Left lung (tissue), 10 donors: Measurements from ENCODE around the gene TRERF1. TPM values are rescaled to one million over a fixed set of nuclear protein-coding genes. Genes with fewer than 3 reads are reported as not detected.

Source experiments
- ATAC-seq: fragments of 200-7000 bp; cut with Tn5 transposase; one replicate; pipeline ENCODE4 v1.9.1; 2020; ENCODE audit warnings: moderate library complexity
- DNase-seq, 4 donors: peaks; one replicate each; pipeline ENCODE4 v3.0.0-alpha.2; 2013 to 2020
- H3K27ac ChIP-seq, 2 donors: fragments of 200-600 bp; sonication (generic) in 1 of 2; one replicate each; pipeline versions ENCODE4 v1.5.0 to v1.8.0; 2020 to 2021
- H3K27me3 ChIP-seq, 2 donors: fragments of 200-600 bp; sonication (generic) in 1 of 2; one replicate each; pipeline versions ENCODE4 v1.5.0 to v1.8.0; 2020 to 2021
- H3K36me3 ChIP-seq, 2 donors: fragments of 200-600 bp; sonication (generic) in 1 of 2; one replicate each; pipeline versions ENCODE4 v1.5.0 to v1.8.0; 2020 to 2021
- H3K4me1 ChIP-seq, 2 donors: fragments of 200-600 bp; one replicate each; pipeline ENCODE4 v1.8.0; 2021
- H3K4me3 ChIP-seq, 2 donors: fragments of 200-600 bp; sonication (generic) in 1 of 2; one replicate each; pipeline versions ENCODE4 v1.5.0 to v1.8.0; 2020 to 2021; ENCODE audit warnings: mild to moderate bottlenecking in 1 of 2
- H3K9me3 ChIP-seq, 2 donors: fragments of 200-600 bp; sonication (generic) in 1 of 2; one replicate each; pipeline versions ENCODE4 v1.5.0 to v1.8.0; 2020 to 2021
- intact Hi-C, 2 donors: fragments of 100-400 bp; cut with DNase I; formaldehyde crosslinking; loops; one replicate each; pipeline versions ENCODE4 v1.11.2 to v1.14.2; 2022
- polyA plus RNA-seq, 6 donors: library from polyadenylated mRNA; unstranded; fragments of 120-200 nt; gene quantifications; one replicate each; pipeline ENCODE4 v1.2.1, GENCODE V29; 2013; ENCODE audit not compliant: insufficient read length in 6 of 6
- total RNA-seq, 2 donors: library from RNA; stranded (reverse); fragmentation: NEBNext Ultra II Directional; extraction: Animal tissue kit (Norgen Biotek cat#: 25700); gene quantifications; one replicate each; pipeline ENCODE4 v1.2.1, GENCODE V29; 2021
- TF ChIP-seq, protein P1 (sequence below), 2 donors: fragments of 200-600 bp; sonication (generic) in 1 of 2; IDR thresholded peaks; one replicate each; pipeline versions ENCODE4 v1.5.0 to v1.8.0; 2021; ENCODE audit warnings: antibody characterized with exemption in 2 of 2
- donor health status: DM: no; HTN: yes; CAD: no.
- donor health status: DM: no; HTN: no; CAD: no.

The TRERF1 gene
- total and polyA plus RNA-seq, 8 donors: 3.7 to 24.9 (median 20.7) TPM

DNA sequence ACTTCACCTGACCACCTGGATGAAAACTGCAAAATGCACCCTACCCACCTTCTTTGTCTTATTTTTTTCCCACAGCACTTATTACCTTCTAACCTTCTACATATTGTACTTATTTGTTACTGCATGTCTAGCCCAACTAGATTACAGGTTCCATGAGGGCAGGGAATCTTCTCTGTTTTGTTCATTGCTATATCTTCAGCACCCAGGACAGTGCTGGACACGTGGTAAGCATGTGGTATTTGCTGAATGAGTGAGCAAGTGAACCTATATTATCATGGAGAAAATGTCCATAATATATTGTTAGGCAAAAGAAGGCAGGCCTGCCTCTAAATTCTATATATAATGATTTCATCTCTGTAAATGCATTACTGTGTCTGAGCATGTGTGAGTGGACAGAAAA lies 107.0 kb downstream of the TRERF1 start:
- Histone ChIP-seq H3K9me3 (no peaks in the 10 kb centered on the region), H3K36me3 (no peaks in the 10 kb centered on the region), H3K4me1 (no peaks in the 10 kb centered on the region), H3K27me3 (no peaks in the 10 kb centered on the region), H3K27ac (no peak overlapping the region), H3K4me3 (no peak overlapping the region)
- intact Hi-C loops: no loop called here
- ATAC-seq (no peak), DNase-seq (no peak)
- TF ChIP-seq, protein P1, sequence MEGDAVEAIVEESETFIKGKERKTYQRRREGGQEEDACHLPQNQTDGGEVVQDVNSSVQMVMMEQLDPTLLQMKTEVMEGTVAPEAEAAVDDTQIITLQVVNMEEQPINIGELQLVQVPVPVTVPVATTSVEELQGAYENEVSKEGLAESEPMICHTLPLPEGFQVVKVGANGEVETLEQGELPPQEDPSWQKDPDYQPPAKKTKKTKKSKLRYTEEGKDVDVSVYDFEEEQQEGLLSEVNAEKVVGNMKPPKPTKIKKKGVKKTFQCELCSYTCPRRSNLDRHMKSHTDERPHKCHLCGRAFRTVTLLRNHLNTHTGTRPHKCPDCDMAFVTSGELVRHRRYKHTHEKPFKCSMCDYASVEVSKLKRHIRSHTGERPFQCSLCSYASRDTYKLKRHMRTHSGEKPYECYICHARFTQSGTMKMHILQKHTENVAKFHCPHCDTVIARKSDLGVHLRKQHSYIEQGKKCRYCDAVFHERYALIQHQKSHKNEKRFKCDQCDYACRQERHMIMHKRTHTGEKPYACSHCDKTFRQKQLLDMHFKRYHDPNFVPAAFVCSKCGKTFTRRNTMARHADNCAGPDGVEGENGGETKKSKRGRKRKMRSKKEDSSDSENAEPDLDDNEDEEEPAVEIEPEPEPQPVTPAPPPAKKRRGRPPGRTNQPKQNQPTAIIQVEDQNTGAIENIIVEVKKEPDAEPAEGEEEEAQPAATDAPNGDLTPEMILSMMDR (IDR thresholded peaks at IDR 0.05): no peak

DNA sequence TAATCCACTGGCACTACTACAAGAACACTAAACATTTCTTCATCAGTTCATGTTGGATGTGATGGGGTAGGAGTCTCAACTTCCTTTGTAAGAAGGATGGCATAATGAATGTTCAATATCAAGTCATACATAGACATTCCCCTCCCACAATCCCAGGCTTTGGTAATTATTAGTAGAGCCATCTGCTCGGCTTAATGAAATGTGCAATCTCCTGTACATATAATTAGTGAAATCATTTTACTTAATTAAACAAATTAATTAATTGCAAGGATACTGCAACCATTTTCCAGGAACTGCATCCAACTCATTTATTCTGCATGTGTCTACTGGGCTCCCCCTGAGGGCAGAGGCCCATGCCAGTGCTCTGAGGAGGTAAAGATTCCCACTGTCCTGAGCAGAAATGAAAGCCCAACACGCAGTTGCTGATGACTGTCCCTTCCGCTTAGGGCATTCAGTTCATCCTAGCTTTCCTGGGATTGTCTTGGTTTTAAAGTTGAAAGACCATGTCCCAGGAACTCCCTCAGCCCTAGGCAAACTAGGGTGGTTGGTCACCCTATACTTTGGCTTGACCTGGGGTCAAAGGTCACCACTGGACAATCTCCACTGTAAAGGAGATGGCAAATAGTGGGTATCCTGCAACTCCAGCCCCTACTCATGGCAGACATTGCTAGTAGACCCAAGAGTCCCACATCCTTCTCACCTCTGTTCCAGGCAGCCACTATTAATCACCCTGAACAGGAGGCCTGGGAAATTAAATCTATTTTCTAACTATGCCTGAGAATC lies 109.8 kb downstream of the TRERF1 start:
- no peaks in the 10 kb centered on the region for H3K36me3 ChIP-seq
- no peak for DNase-seq
- no peaks in the 10 kb centered on the region for H3K9me3 ChIP-seq
- intact Hi-C loops: no loop called here
- peaks cover 0 to 10% of the 10 kb centered on the region in 2 donors for H3K4me1 ChIP-seq
- TF ChIP-seq, protein P1 (IDR thresholded peaks at IDR 0.05): no peak
- no peak overlapping the region for H3K27ac ChIP-seq
- no peak overlapping the region for H3K4me3 ChIP-seq
- H3K27me3 ChIP-seq: no peaks in the 10 kb centered on the region
- no peak for ATAC-seq

DNA sequence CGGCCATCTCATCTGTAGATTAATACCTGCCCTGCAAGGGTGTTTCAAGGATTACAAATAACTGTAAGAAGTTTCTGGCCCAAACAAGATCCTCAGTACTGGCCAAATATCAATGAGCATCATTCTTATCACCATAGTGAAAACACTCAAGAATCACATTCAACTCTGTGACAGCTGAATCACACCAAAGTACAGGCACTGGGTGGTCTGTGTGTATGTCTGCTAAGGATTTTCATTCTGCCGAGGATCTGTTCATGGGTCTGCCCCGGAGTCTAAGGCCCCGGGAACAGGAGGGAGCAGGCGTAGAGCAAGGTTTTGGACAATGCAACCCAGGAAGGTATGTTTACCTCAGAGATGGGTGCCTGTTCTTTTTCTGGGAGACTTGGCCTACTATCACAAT lies 110.5 kb downstream of the TRERF1 start:
- ATAC-seq: no peak
- DNase-seq: no peak

DNA sequence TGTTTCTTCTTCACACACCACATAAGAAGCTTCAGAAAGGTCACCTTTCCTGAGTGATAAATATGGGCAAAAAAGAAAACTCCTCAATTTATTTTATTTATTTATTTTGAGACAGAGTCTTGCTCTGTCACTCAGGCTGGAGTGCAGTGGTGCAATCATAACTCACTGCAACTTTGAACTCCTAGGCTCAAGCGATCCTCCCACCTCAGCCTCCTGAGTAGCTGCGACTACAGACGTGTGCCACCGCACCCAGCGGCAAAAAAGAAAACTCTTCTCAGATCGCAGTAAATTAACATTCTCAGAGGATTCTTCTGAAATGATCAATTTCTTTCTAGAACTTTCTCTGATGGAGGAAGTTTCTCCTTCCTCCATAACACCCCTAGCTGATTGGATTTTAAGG lies 111.2 kb downstream of the TRERF1 start:
- intact Hi-C loops: no loop called here
- peaks cover 0 to 10% of the 10 kb centered on the region in 2 donors for H3K4me1 ChIP-seq
- H3K9me3 ChIP-seq: no peaks in the 10 kb centered on the region
- TF ChIP-seq, protein P1 (IDR thresholded peaks at IDR 0.05): no peak
- ATAC-seq (no peak), DNase-seq (no peak)
- no peak overlapping the region for H3K27ac ChIP-seq
- H3K27me3 ChIP-seq: no peaks in the 10 kb centered on the region
- no peaks in the 10 kb centered on the region for H3K36me3 ChIP-seq
- no peak overlapping the region for H3K4me3 ChIP-seq

More for the DNA sequence above, 110.5 kb downstream of the TRERF1 start:
- intact Hi-C loops: no loop called here
- Histone ChIP-seq H3K9me3 (no peaks in the 10 kb centered on the region), H3K27me3 (no peaks in the 10 kb centered on the region), H3K36me3 (no peaks in the 10 kb centered on the region), H3K27ac (no peak overlapping the region), H3K4me3 (no peak overlapping the region), H3K4me1 (peaks cover 0 to 10% of the 10 kb centered on the region in 2 donors)
- TF ChIP-seq, protein P1 (IDR thresholded peaks at IDR 0.05): no peak

DNA sequence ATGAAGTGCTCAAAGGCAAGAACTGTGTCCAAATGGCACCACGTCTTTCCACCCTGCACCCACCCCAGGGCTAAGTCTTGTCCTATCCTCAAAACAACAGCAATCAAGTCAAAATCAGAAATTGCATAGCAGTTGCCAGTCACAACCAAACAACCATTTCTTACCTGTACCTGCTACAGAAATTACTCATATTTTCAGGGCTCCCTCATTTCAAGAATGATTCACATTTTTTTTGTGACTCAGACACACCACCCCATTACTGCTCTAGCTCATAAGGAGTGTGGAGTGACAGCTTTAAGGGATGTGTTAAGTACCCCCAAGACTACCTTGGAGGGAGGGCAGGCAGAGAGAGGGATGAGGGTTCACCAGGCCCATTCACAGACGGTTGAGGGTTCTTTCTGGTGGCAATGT lies 111.7 kb downstream of the TRERF1 start:
- H3K9me3 ChIP-seq: no peaks in the 10 kb centered on the region
- DNase-seq: no peak
- no peaks in the 10 kb centered on the region for H3K27me3 ChIP-seq
- H3K36me3 ChIP-seq: no peaks in the 10 kb centered on the region
- H3K27ac ChIP-seq: no peak overlapping the region
- intact Hi-C loops: no loop called here
- peaks cover 0 to 10% of the 10 kb centered on the region in 2 donors for H3K4me1 ChIP-seq
- no peak for ATAC-seq
- TF ChIP-seq, protein P1 (IDR thresholded peaks at IDR 0.05): no peak
- no peak overlapping the region for H3K4me3 ChIP-seq
